ENCODE data around the gene KIAA1328.

KIAA1328 gene

DNA sequence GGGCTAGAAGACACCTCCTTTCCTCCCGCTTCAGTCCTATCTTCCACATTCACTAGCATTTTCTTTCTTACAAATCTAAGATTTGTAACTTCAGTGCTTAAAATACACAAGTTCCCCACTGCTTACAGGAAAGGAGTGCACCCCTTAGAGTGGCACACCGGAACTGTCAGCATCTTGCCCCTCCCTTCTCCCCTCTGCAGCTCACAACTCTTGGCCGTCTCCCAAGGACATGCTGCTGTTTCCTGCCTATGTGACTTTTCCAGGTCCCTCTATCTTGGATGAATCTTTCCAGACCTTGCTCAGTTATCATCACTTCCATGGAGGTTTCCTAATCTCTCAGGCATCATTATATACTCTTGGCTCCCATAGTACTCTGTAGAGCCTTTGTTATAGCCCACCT is 401.8 kb downstream of the KIAA1328 start:
- no peak for DNase-seq

DNA sequence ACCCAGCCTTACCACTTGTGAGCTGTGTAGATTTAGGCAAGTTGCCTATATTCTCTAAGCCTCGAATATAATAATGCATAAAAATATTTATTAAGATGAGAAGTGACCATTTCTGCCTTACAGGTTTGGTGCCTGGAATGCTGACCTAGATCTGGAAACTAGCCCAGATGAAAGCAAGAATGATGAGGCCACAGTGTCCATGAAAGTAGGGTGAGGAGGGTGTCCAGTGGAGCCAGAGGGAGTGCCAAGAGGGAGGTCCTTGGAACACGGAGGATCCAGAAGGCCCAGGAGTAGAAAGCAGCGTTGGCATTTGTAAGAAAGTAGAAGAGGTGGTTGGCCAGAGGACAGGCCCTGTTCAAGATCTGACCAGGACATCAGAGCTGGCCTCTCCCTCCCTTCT is 402.3 kb downstream of the KIAA1328 start:
- no peak for DNase-seq

DNA sequence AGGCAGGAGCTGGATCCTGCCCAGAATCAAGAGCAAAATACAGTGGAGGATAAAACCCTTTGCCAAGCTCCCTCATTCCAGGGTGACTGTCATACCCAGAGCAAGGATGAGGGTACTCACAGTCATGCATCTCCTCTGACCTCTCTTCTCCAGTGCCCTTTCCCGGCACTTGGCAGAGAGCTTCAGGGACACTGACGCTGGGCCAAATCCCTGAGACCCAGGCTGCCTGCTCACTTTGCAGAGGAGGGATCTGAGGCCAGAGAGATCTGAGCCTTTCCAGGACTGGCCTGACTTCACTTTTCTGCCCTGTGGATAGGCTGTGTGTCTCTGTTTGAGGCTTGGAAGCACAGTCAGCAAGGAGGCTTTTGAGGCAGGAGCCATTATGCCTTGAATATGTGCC is 406.7 kb downstream of the KIAA1328 start:
- DNase-seq = no peak

DNA sequence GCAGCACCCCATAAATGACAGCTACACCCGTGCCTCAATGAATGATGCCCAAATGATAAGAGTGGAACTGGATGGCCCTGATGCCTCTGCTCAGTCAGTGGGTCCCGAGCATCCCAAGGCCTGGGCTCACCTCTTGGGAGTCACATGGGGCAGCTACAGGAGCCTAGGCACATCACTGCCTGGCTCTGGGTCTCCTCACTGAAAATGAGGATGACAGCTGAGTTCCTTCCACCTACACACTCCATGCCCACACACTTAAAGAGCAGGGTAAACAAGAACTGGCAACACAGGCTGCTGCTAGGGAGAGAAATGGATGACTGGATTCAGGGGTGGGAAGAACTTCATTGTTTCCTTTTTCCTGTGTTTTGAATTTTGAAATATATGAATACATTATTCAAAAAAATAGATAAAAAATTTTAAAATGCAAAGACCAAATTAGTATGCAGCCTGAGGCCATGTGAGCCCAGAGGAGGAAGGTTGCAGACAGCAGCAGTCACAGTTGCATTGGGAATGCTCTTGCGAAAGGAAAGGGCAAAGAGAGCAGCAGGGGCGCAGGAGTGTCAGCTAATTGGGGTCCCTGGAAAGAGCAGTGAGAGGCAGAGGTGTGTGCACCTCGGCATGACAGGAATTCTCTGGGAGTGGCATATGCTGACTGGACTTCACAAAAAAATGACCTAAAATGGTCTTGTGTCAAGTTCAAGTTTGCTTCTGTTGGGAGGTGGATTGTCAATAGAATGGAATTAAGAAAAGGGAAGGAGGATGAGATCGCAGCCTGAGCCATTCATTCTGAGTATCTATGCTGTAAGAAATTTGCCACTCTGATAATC is 409.6 kb downstream of the KIAA1328 start:
- no peak for DNase-seq

DNA sequence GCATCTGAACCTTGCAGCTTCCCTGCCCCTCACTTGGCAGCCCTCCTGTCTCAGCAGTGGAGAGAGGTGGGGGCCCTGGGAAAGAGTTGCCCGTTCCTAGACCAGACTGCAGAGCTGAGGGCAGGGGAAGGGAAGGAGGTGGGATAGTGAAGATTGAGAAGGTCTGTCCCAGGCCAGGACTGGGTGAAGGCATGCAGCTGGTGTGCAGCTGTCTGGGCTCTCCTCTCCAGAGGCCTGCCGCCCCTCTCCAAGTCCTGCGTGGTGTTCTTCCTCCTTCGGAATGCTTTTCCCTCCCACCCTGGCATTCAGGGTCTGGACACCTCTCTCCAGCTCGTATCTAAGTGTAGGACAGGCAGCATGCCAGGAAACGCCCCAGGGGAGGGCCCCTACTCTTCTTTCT is 413.2 kb downstream of the KIAA1328 start:
- no peak for DNase-seq

DNA sequence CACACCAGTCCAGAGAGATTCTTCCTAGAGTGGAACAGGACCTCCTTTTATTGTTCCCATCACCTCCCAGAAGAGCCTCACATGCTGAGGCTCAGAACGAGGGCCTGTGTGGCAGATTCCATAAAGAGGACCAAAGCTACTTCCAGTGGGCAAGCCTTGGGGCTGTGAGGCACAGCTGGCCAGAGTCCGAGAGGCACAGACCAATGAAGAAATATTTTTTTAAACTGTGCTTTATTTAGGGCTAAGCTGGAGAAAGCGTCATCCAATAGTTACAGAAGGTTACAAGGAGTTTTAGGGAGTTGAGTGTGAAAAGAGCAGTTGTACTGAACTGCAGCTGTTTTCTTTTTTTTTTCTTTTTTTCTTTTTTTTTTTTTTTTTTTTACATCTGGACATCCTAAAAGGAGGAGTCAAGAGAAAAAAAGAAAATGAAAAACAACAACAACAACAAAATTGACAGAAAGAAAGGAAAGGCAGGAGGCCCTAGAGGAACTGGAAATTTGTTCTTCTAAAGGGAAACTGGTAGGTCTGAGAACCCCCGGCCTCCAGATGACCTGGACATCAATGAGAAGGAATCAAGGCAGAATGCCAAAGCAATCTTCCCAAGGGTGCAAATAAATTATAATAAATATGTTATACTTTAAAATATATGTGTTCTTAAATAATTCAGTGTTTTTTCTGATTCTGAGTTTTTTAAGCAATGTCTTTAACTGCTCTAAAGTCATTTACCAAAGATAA is 414.1 kb downstream of the KIAA1328 start:
- no peak for DNase-seq

DNA sequence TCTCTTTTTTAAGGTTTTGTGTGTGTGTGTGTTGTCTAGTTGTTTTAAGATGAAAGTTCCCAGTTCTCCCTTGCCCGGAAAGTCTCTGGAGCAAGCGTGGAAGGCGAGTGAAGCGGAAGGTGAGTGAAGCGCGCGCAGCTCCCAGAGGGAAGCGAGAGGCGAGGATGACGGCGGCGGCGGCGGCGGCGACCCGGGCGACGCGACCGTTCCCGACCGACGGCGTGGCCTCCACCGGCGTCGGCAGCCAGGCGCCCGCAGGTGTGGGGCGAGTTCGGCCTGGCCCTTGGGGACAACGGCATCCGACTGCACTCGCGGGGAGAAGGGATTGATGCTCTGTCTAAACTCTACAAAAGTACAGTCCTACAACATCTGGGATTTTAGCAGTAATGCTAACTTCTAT is 414.8 kb downstream of the KIAA1328 start:
- DNase-seq = no peak

DNA sequence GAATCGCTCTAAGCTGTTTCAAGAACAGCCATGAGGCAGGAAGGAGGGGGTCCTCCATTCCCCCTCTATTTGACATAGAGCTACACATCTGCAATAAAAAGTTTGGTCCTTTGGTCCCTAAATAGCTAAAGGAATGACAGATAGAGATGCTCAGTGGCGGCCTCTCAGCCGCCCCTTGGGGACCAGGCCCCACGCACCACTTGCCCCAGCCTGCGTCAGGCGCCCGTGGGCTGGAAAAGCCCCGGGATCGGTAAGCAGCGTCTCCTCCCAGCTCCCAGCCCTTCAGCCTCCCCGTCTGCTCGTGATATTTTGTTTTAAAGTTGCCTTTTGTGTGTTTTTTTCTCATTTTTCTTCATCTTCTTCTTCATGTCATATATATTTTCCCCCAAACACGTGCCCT is 415.7 kb downstream of the KIAA1328 start:
- DNase-seq = no peak

DNA sequence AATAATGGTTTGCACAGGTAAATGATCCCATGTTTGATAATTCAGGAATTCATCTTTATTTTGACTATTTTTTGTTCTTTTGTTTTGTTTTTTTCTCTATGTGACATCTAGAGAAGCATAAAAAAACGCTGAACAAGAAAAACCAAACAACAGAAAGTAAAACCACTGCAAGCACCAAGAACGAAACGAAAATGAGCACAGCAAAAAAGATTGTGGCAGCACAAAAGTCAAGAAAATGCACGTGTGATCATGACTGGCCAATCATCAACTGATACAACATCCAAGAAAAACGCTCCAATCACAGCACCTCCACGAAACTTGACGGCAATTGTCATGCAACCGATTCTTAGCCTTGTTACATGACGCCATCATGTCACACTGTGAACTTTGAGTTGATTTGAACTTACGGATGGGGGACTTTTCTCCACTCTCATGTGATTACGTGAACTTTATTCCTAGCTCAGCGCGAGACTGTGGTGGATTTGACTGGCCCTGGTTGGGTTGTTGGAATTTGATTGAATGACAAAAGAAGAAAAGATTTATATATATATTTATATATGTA is 417.9 kb downstream of the KIAA1328 start:
- DNase-seq = no peak

DNA sequence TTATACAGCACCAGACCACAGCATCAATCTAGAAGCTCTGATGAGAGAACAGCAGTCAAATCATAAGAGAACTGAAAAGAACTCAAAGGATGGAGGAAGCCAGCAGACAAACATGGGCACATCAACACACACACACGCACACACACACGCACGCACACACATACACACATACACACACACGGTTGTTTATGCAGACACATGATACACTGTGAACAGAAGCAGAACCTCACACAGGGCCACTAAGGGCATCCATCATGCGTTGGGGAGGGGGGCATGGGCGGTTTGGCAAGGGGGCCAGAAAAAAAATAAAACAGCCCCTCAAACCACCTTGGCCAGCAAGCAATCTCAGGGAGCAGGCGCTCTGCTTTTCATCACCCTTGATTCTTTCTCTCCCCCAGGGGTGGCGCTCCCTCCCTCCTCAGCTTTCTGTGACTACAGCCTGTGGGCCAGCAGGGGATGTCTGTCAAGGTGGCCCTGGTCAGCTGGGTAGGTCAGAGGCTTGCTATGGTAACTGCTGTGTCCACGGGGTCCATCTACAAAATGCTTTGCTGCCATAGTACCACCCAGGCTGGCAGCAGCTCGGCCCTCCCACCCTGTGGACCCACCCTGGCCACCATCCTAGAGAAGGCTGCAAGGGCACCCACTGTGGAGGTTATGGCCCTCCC is 418.7 kb downstream of the KIAA1328 start:
- no peak for DNase-seq

DNA sequence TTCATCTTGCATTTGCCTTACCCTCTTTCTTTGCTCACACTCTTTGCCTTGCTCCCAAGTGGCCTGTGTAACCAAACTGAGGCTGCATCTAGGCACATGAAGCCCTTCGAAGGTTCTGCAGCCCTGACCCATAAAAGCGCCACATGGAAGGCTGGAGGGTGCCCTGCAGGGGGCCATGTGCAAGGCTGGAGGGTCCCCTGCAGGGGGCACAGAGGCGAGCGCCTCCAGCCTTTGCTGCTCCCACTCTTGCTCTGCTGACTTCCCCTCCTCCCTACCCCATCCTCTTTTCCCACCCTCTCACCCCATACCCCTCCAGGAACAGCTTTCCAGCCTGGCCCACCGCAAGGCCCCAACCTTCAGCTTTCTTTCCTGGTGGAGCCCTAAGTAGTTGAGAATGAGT is 419.4 kb downstream of the KIAA1328 start:
- no peak for DNase-seq

DNA sequence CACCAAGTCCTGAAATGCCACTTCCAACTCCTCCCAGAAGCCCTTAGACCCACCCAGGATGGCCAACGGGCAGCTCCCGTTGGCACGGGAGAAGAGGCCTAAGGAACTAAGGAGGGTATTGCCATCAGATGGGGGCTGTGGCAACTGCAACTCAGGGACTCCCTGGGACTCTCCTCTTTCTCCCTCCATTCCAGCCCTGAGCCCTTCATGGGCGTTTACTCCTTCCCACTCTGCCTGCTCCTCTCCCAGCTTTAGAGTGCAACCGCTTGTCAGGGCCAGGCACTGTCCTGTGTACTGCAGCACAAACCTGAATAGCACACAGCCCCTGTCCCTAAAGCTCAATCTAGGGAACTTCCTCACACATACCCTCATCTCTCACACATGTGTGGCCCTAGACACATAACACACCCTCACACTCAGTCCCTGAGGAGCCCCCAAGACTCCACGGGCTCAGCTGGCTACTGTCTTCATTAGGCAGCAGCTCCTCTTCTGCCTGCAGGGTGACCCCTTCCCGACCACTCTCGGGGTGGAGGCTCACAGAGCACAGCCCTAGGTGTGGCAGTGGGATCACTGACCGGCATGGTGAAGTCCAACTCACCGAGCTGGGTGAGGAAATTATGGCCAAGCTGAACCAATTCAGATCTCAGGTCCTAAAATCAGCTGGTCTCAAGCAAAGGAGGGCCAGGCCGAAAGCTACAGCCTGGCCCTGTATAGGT is 420.4 kb downstream of the KIAA1328 start:
- DNase-seq = no peak

DNA sequence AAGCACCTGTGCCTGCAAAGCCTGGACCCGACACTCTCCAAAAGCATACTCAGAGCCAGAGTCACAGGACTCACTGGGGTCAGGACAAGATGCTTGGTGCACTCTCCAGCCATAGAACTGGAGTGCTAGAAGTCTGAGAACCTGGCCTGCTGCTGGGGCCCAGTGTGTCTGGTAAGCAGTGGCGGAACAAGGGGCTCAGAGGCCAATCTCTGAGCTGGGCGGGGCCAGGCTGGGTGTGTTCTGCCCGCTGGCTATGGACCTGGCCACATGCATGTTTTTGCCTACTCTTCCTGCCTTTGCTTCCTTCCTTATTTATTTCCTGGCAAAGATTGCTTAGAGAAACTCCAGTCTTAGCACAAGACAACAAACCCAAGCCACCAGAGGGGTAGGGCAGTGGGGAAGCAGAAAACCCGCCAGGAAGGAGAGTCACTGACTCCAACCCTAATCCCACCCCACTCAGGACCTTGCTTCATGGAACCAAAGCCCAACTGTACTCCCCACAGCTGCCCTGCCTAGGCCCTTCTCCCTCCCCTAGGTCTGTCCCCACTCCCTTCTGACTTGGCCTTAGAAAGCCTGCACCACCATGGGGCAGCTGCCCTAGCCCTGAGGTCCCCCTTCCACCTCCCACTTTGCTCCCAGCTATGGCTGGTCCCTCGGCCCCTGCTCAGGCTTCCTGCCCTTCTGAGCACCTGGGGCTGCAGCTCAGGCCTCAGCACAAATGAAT is 421.1 kb downstream of the KIAA1328 start:
- DNase-seq = no peak

DNA sequence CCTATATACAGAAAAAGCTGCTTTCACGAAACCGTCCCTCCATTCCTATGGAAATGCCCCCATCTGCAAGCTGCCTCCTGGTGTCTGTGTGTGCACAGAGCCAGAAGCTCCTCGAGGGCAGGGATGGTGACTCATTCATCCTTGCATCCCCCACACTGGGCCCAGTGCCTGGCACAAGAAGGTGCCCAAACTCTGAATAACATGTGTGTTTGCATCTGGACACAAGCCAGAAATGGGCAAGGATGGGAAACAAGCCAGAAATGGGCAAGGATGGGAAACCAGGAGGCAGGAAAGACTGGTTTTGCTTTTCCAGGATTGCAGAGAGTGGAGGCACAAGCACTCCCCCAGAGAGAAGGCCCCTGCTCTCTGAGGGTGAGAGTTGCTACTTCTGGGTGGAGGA is 422.8 kb downstream of the KIAA1328 start:
- DNase-seq = no peak

DNA sequence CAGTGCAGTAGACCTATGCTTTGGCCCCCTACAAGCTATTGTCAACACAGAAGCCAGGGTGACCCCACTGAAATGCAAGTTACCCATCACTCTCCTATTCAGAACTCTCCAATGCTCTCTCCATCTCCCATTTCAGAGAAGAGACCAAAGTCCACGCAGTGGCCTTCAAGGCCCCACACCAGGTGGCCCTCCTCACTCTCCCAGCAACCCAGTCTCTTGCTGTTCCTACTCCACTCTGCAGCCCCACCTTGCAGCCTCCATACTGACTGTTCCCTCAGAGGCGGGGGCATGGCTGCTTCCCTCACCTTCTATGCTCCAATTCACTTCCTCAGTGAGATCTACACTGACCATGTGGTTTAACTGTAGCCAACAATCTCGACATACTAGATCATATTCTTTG is 423.4 kb downstream of the KIAA1328 start:
- no peak for DNase-seq

DNA sequence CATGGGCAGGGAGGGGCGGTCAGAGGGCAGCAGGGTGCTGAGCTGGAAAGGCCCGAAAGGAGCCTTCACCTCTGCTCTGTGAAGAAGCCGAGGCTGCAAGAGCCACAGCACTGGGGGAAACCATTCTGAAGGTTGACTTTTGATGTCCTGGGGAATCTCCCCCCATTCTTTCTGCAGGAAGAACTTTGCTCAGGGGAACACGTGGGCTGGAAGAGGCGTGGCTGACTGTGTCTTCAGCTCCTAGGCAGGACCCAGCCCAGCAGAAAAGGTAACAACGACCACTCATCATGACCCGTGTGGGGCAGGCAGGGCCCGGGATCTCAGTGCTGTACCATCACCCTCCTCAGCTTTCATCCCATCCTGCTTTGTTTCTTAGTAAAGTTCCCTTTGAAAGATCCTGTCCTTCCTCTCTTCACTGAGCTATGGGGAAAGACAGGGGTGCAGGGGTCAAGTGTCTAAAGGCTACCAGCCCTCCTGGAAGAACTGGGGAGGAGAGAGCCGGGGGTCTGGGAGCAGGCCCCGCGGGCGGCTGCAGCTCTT is 424.0 kb downstream of the KIAA1328 start:
- DNase-seq = no peak

DNA sequence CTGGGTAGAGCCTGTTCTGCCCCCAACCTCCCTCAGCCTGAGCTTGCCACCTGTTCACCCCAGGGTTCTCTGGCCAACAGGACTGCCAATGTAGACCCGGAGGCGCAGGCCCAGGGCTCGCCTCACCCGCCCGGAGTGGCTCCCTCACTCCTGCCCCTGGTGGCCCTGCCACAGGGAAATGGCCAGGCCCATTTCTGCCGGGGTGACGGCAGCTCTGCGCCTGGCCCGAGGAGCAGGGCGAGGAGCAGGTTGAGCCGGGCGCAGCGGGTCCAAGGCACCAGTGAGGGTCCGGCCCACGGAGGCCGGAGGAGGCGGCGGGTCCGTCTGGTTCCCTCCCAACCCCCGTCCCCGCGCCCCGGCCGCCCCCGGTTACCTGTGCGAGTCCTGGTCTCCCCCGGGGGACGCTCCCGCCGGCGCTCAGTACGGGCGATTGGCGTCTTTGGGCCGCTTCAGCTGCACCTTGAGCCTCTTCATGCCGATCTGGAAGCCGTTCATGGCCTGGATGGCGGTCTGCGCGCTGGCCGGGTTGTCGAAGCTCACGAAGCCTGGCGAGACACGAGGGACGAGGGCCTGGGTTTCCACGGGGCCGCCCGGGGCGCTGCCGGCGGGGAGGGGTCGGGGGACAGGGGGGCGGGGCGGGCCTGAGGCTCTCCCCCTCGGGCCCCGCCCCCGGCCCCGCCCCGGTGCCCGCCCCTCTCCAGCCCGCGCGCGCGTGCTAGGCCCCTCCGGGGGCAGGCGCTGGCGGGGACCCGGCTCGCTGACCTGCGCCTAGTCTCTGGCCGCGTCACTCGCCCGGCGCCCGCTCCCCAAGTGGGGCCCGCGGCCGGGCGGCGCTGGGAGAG is 424.7 kb downstream of the KIAA1328 start:
- DNase-seq = no peak

DNA sequence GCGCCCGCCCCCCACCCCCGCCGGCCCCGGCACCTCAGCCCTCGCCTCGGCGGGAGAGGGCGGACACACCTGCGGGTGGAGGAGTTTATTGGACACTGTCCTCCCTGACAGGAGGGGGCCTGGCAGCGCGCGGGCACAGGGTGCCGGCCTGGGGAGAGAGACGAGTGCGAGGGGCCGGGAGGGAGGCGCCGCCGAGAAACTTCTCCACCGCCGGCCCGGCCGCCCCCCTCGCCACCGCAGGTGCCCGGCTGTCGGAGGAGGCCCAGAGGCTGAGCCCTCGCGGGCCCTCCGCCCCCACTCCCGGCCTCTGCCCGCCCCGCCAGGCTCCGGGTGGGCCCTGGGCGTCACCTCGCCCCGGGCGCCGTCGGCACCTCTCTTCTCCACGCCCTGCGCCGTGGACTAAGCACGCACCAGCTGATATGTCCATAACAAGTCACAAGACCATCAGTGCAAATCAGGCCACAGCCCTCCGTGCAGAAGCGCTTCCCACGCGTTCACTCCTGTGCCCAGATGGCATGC is 425.4 kb downstream of the KIAA1328 start:
- no peak for DNase-seq

DNA sequence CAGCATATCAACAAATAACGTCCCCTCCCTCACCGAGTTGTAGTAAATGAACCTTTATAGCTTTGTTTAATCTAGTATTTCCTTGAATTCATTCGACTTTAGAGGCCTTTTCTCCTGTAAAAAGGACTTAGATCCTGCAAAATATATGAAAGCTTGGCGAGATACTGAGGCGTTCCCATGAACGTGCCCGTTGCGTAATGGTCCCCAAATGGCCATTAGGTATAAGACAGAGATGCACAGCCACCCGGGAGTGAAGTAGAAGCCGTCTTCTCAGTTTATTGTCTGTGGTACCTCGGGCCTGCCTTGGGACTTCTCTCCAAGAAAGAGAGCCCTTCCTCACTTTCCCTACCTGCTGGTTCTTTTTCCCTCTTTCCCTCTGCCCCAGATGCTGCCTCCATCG is 426.0 kb downstream of the KIAA1328 start:
- DNase-seq = no peak

DNA sequence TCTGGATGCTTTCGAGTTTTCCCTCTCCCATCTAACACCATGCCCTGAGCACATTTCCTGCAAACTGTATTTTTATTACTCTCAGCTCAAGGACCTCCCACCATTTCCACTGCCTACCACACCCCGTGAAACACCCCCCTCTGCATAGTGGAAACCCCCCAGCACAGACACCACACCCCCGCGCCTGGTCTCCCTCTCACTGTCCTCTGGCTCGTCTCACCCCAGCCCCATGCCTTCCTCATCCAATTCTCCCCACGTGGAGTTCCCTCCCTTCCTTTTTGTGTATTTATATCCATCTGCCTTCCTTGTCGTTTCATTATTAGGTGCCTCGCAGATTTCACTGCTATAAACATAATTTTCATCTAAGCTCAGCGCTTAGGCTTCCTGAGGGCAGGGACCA is 429.2 kb downstream of the KIAA1328 start:
- DNase-seq = no peak

DNA sequence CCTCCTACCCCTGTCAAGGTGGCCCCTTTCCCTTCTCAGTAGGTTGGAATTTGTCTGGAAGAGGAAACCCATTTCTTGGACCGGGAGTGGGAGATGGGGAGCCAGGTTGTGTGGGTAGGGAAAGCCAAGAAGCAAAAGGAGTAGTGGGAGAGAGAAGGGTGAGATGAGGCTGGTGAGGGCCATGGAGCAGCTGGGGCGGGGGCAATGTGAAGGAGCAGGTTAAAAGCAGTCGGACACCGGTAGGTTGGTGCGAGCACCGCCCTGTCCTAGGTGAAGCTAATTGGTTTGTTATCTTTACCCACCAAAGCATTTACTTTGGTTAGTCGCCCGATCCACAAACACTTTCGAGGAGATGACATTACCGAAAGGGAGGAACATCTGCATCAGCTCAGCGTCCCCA is 429.9 kb downstream of the KIAA1328 start:
- no peak for DNase-seq

Measured in GDM1 (cell line).